Astrocyte of the spinal cord (primary cell): ENCODE results near the gene ZNF423.

ENCODE experiments used
- DNase-seq: peaks from one replicate; pipeline ENCODE4 v3.0.0; 2011; ENCODE audit warnings: low read depth, low spot score
- H3K4me3 ChIP-seq: 2 replicates; pipeline ENCODE4 v1.5.1; 2011; ENCODE audit warnings: low read depth, mild to moderate bottlenecking, low read length, moderate library complexity
- in situ Hi-C: cut with HindIII; loops from 2 replicates; pipeline ENCODE4 v1.10.0; 2017; ENCODE audit warnings: low sequenced_read_pairs
- TF ChIP-seq, protein P1 (sequence below): IDR thresholded peaks from 2 replicates; pipeline ENCODE4 v1.5.1; 2012; ENCODE audit warnings: low read depth, mild to moderate bottlenecking, low read length, inconsistent platforms

The ZNF423 gene

DNA sequence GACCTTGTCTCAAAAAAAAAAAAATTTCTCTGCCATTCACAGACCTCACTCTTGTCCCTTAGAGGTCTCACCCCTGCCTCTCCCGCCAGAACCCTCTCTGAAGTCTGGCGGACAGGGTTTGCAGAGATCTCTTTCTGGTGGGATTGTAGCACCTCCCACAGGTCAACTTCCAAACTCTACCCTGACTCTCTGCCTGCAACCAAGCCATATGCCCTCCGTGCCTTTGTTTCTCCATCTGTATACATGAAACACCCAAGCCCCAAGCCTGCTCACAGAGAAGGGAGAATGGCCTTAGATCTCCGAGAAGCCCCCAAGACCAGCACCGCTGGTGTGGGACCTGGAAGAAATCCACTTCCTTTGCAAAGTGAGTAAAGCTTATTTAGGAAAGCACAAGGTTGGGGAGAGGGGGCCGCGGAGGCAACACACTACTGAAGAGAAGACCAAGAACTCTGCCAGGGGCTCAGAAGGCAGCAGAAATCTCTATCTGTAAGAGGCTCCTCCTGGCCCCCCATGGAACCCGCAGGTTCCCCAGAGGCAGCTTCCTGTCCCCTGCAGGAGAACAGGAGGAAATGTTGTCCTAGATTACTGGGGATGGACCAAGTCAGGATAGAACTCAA, 262.4 kb downstream of the ZNF423 start:
- no peak overlapping the region for H3K4me3 ChIP-seq
- DNase-seq, result no peak
- TF ChIP-seq, protein P1, sequence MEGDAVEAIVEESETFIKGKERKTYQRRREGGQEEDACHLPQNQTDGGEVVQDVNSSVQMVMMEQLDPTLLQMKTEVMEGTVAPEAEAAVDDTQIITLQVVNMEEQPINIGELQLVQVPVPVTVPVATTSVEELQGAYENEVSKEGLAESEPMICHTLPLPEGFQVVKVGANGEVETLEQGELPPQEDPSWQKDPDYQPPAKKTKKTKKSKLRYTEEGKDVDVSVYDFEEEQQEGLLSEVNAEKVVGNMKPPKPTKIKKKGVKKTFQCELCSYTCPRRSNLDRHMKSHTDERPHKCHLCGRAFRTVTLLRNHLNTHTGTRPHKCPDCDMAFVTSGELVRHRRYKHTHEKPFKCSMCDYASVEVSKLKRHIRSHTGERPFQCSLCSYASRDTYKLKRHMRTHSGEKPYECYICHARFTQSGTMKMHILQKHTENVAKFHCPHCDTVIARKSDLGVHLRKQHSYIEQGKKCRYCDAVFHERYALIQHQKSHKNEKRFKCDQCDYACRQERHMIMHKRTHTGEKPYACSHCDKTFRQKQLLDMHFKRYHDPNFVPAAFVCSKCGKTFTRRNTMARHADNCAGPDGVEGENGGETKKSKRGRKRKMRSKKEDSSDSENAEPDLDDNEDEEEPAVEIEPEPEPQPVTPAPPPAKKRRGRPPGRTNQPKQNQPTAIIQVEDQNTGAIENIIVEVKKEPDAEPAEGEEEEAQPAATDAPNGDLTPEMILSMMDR, result no peak
- in situ Hi-C loops, result no loop called here

DNA sequence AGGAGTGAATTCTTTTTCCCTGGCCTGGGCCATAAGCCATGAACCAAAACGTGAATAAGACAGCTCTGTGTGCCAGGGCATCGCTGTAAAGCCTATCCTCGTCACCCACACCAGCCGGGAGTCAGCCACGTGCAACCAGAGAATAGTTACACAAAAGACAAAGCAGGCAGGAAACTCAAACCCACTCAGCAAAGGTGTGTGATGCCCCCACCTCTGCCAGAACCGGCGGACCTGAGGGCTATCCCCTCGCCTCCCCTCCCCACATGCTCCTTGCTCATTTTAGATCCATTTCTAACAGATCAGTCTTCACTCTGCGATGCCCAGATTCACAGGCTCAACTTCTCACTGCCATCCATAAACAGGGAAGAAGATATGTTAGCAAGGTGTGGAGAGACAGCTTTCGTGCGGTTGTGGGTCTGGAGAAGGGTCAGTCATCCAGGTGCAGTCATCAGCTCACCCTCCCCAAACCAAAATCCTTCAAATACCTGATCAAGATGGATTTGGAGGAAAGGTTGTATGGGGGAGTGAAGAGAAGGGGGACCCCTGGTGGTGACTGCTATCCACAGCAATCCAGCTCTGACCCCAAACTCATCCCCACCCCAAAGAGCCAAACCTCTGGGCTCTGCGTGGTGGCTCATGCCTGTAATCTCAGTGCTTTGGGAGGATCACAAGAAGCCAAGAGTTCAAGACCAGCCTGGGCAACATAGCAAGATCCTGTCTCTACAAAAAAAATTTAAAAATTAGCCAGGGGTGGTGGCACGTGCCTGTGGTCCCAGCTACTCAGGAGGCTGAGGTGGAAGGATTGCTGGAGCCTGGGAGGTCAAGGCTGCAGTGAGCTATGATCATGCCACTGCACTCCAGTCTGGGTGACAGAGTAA, 263.1 kb downstream of the ZNF423 start:
- TF ChIP-seq, protein P1, result peak; percentile 91
- in situ Hi-C loops, result no loop called here
- no peak overlapping the region for H3K4me3 ChIP-seq
- peak; percentile 14 for DNase-seq

DNA sequence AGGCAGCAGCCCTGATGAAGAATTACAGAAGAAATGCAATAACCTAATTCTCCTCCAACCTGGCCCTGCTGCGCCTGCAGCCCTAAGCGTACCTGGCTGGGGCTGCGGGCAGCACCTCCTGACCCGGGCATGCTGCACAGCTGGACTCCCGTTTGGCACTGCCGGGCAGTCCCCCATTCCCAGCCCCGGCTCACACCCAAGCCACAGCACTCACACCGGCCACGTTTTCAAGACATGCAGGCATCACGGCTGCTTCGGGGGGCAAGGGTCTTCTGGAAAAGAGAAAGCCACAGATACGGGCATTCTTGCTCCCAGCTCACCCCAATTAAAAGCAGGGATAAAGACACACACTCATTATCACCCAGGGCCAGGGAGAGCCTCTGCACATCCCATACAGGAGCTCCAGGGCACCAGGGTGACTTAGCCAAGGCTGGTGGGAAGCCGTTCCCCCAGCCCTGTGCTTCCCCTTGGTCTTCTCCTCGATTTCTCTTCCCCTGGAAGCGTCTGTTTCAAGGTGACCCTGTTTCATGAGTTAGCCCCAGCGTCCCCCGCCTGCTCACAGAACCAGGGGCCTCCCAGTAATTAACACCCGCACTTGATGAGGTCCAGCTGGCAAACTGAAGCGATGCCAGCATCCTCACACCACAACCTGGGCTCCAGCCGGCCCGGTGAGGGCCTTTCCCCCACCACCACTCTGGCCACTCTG, 265.6 kb downstream of the ZNF423 start:
- in situ Hi-C loops, result no loop called here
- TF ChIP-seq, protein P1, result no peak
- no peak for DNase-seq
- no peak overlapping the region for H3K4me3 ChIP-seq

DNA sequence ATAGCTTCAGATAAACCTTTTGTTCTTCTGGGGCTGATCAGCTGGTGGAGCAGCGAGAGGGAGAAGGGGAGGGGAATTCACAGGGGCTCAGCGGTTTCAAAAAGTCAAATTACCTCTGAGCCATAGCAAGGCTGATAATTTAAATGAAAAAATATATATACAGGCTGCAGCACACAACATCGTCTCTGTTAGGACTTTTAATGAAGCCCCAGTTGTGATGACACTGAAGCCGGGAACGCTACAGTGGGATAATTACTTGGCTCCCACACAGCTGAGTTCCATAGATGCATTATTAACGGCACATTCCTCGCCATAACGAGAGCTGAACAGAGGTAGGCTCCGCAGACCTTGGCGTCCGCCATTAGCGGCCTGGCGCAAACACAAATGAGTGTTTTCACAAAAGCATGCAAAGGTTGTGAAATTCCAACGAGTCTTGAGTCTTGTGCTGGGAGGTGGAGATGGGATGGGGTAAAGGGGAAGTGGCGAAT, 266.3 kb downstream of the ZNF423 start:
- TF ChIP-seq, protein P1, result no peak
- H3K4me3 ChIP-seq, result no peak overlapping the region
- in situ Hi-C loops, result no loop called here
- DNase-seq, result no peak

DNA sequence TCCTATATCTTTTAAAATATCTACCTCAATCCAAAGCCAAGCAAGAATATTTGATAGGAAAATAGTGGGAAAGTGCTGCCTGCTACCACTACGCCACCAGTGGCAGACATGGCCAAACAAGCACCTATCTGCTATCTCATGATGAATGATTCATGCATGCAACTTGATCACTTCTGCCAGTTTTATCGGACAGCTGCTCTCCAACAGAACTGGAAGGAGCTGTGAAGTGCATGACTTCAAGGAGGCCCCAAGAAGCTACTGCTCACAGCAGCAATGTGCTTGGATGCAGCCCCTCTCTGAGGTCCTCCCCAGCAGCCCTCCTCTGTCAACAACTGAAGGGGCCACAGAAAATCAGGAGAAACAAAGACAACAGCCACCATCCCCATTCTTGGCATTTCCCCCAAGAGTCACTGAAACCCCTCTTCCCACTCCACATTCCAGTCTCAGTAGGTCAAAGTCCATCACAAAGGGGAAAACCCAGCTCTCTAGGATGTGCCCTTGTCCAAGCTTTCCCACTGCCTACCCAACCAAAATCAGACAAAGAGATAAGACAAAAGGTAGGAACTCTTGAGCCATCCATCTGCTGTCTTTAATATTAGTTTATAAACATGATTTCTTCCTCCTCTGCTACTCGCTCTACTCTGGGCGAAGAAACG, 267.1 kb downstream of the ZNF423 start:
- no peak overlapping the region for H3K4me3 ChIP-seq
- peak; percentile 30 for DNase-seq
- TF ChIP-seq, protein P1, result no peak
- in situ Hi-C loops, result no loop called here

DNA sequence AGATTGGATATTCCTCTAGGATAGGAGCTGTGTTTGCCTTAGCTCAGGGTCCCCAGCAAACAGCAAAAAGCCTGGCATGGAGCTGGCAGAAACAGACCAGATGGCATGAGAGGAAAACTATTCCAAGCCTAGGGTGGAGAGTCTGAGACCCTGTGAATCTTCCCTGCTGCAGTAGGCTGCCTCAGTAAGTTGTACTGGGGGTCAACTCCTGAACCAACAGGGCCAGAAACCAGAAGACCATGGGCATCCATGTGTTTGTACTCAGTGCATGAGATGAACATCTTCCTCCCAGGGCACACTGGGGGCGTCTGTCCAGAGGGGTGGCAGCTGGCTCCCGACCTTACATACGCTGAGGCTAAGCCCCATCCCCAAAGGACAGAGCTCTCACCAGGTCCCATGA, 267.9 kb downstream of the ZNF423 start:
- no peak for DNase-seq
- in situ Hi-C loops, result no loop called here
- H3K4me3 ChIP-seq, result no peak overlapping the region
- TF ChIP-seq, protein P1, result no peak
